Transverse colon (tissue), 4 donors: ENCODE results near the gene OR7G2.

Experiments
- EP300 ChIP-seq: sonication (generic); formaldehyde crosslinking; IDR thresholded peaks from one replicate; pipeline ENCODE4 v1.6.1; 2017; ENCODE audit warnings: antibody characterized with exemption, low read depth
- POLR2A ChIP-seq: fragments of 450-650 bp; IDR thresholded peaks from one replicate; pipeline ENCODE4 v1.6.1; 2016; ENCODE audit warnings: antibody characterized with exemption, mild to moderate bottlenecking, moderate library complexity
- POLR2AphosphoS5 ChIP-seq, 3 donors: sonication (generic); formaldehyde crosslinking; IDR thresholded peaks; one replicate each; pipeline ENCODE4 v1.6.1; 2016; ENCODE audit warnings: antibody characterized with exemption in 3 of 3
- TF ChIP-seq, protein P1 (sequence below), 5 experiments: fragments of 200-600 bp in 3 of 5; fragments of 450-650 bp in 2 of 5; sonication (generic) in 3 of 5; IDR thresholded peaks; 1 replicate in 2 of 5; 2 replicates in 3 of 5; pipeline ENCODE4 v1.5.1; 2016 to 2017; ENCODE audit warnings: antibody characterized with exemption in 5 of 5, inconsistent platforms in 3 of 5, mild to moderate bottlenecking in 2 of 5, moderate library complexity in 1 of 5

DNA sequence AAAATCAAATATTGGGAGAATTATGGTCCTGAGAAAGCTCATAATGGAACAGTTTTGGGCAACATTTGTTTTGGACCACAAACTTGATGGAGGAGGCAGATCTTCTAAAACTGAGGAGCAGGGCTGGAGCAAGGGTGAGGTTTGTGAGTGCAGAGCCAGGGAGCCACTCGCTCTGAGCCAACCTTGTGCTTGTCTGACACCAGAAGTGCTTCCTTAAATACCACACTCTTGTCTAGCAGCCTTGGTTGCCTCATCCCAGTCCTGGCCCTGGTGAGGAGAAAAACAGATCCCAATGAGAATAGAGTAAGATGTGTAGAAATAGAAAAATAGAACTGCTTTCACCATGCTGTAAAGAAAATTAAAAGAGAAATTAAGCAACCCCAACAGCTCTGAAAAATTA lies 39.6 kb upstream of the OR7G2 start:
- TF ChIP-seq, protein P1, sequence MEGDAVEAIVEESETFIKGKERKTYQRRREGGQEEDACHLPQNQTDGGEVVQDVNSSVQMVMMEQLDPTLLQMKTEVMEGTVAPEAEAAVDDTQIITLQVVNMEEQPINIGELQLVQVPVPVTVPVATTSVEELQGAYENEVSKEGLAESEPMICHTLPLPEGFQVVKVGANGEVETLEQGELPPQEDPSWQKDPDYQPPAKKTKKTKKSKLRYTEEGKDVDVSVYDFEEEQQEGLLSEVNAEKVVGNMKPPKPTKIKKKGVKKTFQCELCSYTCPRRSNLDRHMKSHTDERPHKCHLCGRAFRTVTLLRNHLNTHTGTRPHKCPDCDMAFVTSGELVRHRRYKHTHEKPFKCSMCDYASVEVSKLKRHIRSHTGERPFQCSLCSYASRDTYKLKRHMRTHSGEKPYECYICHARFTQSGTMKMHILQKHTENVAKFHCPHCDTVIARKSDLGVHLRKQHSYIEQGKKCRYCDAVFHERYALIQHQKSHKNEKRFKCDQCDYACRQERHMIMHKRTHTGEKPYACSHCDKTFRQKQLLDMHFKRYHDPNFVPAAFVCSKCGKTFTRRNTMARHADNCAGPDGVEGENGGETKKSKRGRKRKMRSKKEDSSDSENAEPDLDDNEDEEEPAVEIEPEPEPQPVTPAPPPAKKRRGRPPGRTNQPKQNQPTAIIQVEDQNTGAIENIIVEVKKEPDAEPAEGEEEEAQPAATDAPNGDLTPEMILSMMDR (IDR thresholded peaks at IDR 0.05): no peak
- no peak for TF ChIP-seq POLR2A
- TF ChIP-seq POLR2AphosphoS5 (IDR thresholded peaks at IDR 0.05): no peak
- no peak for TF ChIP-seq EP300
